ENCODE results near the gene TDO2.

DNA sequence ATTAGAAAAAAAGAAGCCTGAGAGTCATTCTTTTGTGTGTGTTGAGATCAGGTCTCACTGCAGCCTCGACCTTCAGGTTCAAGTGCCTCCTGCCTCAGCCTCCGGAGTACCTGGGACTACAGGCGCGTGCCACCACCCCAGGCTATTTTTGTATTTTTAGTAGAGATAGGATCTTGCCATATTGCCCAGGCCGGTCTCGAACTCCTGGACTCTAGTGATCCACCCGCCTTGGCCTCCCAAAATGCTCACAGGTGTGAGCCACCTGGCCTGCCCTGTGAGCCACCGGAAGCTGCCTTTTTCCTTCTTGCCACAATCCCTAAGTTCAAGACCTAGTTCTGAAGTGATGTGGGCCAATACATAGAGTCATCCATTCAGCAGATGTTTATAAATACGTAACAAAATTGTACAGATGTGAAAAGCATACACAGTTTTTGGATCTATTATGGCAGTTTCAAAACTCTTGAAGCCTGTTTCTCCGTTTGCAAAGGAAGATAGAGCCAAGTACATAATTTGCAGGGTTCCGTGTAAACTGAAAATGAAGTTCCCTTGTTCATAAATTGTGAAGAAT is 50.7 kb downstream of the TDO2 start:
- TF ChIP-seq, protein P1, sequence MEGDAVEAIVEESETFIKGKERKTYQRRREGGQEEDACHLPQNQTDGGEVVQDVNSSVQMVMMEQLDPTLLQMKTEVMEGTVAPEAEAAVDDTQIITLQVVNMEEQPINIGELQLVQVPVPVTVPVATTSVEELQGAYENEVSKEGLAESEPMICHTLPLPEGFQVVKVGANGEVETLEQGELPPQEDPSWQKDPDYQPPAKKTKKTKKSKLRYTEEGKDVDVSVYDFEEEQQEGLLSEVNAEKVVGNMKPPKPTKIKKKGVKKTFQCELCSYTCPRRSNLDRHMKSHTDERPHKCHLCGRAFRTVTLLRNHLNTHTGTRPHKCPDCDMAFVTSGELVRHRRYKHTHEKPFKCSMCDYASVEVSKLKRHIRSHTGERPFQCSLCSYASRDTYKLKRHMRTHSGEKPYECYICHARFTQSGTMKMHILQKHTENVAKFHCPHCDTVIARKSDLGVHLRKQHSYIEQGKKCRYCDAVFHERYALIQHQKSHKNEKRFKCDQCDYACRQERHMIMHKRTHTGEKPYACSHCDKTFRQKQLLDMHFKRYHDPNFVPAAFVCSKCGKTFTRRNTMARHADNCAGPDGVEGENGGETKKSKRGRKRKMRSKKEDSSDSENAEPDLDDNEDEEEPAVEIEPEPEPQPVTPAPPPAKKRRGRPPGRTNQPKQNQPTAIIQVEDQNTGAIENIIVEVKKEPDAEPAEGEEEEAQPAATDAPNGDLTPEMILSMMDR (conservative IDR thresholded peaks at IDR 0.05): no peak
- no peak for TF ChIP-seq ZFX (IDR thresholded peaks at IDR 0.05)
